ENCODE measurements around the gene KCNA3. TPM values are rescaled to one million over a fixed set of nuclear protein-coding genes. Genes with fewer than 3 reads are reported as not detected.

The KCNA3 gene
- 38.1 and 42.2 TPM in 2 replicates for total RNA-seq

- Mint-ChIP-seq H3K9me3 (peaks cover 4% of the 10 kb centered on the region), H3K27ac (peak within 1 kb of the TSS; percentile 92), H3K4me1 (ENCODE audit: low read depth) (peaks cover 67% of the 10 kb centered on the region), H3K27me3 (ENCODE audit: insufficient read depth) (no peaks in the 10 kb centered on the region), H3K4me3 (peak within 1 kb of the TSS; percentile 100), H3K36me3 (ENCODE audit: low read depth) (peaks cover 42% of the 10 kb centered on the region)
- DNase-seq (ENCODE audit: low spot score), result peak; percentile 68
- intact Hi-C loops (cut with micrococcal nuclease), result loop anchor here (5.0 kb wide), 3 partner anchors 53 to 468 kb away; partner anchors contain the start of genes CEPT1, DRAM2 and LRIF1
Measured at GRCh38 chr1:110674337-110675059, at the start of gene KCNA3. Gene KCNA3 (minus strand): TSS chr1:110674940. CDS start chr1:110674809, 131 bp downstream.

- no peak overlapping the region for H3K27ac Mint-ChIP-seq
- peaks cover 21% of the 10 kb centered on the region for H3K4me1 Mint-ChIP-seq (ENCODE audit: low read depth)
- no peaks in the 10 kb centered on the region for H3K27me3 Mint-ChIP-seq (ENCODE audit: insufficient read depth)
- H3K36me3 Mint-ChIP-seq (ENCODE audit: low read depth), result no peaks in the 10 kb centered on the region
- intact Hi-C loops (cut with micrococcal nuclease), result no loop called here
- H3K9me3 Mint-ChIP-seq, result peaks cover 4% of the 10 kb centered on the region
- no peak overlapping the region for H3K4me3 Mint-ChIP-seq
- no peak for DNase-seq (ENCODE audit: low spot score)
Measured at GRCh38 chr1:110722807-110723206, 48.1 kb upstream of the KCNA3 start.

- Mint-ChIP-seq H3K4me1 (ENCODE audit: low read depth) (no peaks in the 10 kb centered on the region), H3K27ac (no peak overlapping the region), H3K36me3 (ENCODE audit: low read depth) (no peaks in the 10 kb centered on the region), H3K27me3 (ENCODE audit: insufficient read depth) (peaks cover 2% of the 10 kb centered on the region), H3K9me3 (peaks cover 4% of the 10 kb centered on the region), H3K4me3 (no peak overlapping the region)
- intact Hi-C loops (cut with micrococcal nuclease), result no loop called here
- no peak for DNase-seq (ENCODE audit: low spot score)
Measured at GRCh38 chr1:110719908-110720307, 45.2 kb upstream of the KCNA3 start.

DNA sequence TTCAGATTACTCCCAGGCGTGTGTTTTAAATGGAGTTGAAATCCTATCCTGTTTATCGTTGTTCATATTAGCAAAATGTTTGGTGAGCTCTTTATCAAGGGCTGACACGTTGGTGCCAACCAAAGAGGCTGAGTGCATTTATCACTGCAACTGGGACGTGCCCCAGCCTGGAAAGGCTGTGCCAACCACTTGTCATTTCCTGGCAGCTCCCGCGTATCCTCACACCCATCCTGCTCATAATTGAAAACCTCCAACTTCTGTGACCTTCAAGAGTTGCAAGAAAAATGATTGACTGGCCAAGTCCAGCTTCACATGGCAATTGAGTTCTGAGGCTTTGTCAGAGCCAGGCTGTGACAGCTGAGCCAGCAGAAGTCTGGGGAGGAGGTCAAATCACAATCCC is 43.7 kb upstream of the KCNA3 start:
- DNase-seq (ENCODE audit: low spot score), result no peak
- Mint-ChIP-seq H3K4me1 (ENCODE audit: low read depth) (peaks cover 4% of the 10 kb centered on the region), H3K27ac (no peak overlapping the region), H3K9me3 (peaks cover 4% of the 10 kb centered on the region), H3K36me3 (ENCODE audit: low read depth) (no peaks in the 10 kb centered on the region), H3K4me3 (no peak overlapping the region), H3K27me3 (ENCODE audit: insufficient read depth) (peaks cover 2% of the 10 kb centered on the region)
- intact Hi-C loops (cut with micrococcal nuclease), result no loop called here

DNA sequence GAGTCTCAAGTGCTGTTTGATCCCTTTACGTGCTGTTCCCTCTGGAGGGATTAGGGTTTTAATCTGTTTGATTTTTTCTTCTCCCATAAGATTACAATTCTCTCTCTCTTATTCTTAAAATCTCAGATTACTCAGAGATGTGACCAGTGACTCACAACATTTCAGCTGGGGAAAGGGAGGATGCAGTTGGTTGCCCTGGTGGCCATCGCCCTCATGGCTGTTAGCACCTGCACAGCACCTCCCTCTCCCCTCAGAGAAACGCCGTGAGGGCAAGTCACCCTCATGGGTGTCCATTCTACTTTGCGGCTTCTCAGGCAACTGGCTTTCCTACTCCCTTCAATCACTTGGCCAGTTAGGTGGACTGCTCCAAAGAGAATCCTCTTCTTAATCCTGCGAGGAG is 42.4 kb upstream of the KCNA3 start:
- no peak for DNase-seq (ENCODE audit: low spot score)
- peaks cover 14% of the 10 kb centered on the region for H3K4me1 Mint-ChIP-seq (ENCODE audit: low read depth)
- peaks cover 4% of the 10 kb centered on the region for H3K9me3 Mint-ChIP-seq
- peaks cover 2% of the 10 kb centered on the region for H3K27me3 Mint-ChIP-seq (ENCODE audit: insufficient read depth)
- no peak overlapping the region for H3K4me3 Mint-ChIP-seq
- no peaks in the 10 kb centered on the region for H3K36me3 Mint-ChIP-seq (ENCODE audit: low read depth)
- intact Hi-C loops (cut with micrococcal nuclease), result no loop called here
- H3K27ac Mint-ChIP-seq, result no peak overlapping the region

DNA sequence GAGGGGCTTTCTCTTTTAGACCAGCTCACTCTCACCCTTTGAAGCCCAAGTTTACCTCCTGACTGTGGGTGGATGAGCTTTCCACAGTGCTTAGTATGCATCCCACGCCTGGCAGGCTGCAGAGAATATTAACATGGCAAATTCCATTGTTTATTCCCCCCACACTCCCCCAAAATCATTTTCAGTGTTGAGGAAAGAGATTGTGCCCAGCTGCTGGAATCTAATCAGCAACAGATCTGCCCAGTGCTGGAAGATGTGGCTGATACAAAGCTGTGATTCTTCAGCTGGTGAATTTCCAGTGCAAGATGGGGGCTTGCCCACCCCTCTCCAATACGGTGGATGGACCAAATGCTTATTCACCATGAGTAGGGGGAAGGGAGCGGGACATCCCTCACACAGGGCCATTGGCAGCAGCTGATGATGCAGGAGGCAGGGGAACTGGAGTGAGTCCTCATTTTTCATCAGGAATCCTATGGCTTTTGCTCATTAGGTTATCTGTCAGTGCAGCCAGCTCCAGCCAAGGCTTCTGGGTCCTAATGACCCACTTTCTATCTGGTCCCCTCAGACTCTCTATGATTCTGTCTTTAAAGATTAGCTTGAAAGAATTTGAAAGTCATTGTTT is 39.7 kb upstream of the KCNA3 start:
- Mint-ChIP-seq H3K4me3 (no peak overlapping the region), H3K27me3 (ENCODE audit: insufficient read depth) (peaks cover 2% of the 10 kb centered on the region), H3K27ac (no peak overlapping the region), H3K9me3 (peaks cover 3% of the 10 kb centered on the region), H3K4me1 (ENCODE audit: low read depth) (peaks cover 22% of the 10 kb centered on the region), H3K36me3 (ENCODE audit: low read depth) (peaks cover 2% of the 10 kb centered on the region)
- DNase-seq (ENCODE audit: low spot score), result no peak
- intact Hi-C loops (cut with micrococcal nuclease), result no loop called here

DNA sequence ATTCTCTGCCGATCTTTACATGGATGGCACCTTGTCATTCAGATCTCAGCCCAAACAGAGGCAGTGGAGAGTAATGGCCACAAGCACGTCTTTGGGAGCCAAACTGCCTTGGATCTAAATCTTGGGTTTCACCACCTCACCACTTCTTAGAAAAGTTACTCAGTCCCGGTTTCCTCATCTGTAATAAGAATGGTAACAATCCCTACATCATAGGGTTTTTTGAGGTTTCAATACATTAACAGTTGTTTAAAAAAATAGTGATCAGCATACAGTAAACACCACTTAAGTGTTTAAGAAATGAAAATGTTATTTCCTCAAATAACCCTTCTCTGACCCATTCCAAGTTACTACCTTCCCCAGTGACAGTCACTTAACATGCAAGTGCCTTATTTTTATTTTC is 38.5 kb upstream of the KCNA3 start:
- Mint-ChIP-seq H3K36me3 (ENCODE audit: low read depth) (peaks cover 2% of the 10 kb centered on the region), H3K4me3 (no peak overlapping the region), H3K27me3 (ENCODE audit: insufficient read depth) (peaks cover 2% of the 10 kb centered on the region), H3K4me1 (ENCODE audit: low read depth) (peaks cover 22% of the 10 kb centered on the region), H3K27ac (no peak overlapping the region), H3K9me3 (no peaks in the 10 kb centered on the region)
- intact Hi-C loops (cut with micrococcal nuclease), result no loop called here
- no peak for DNase-seq (ENCODE audit: low spot score)

GRCh38 chr1:110710314-110710713 is 35.6 kb upstream of the KCNA3 start:
- Mint-ChIP-seq H3K9me3 (no peaks in the 10 kb centered on the region), H3K36me3 (ENCODE audit: low read depth) (peaks cover 2% of the 10 kb centered on the region), H3K27ac (no peak overlapping the region), H3K4me1 (ENCODE audit: low read depth) (peaks cover 22% of the 10 kb centered on the region), H3K27me3 (ENCODE audit: insufficient read depth) (peaks cover 2% of the 10 kb centered on the region), H3K4me3 (no peak overlapping the region)
- intact Hi-C loops (cut with micrococcal nuclease), result no loop called here
- no peak for DNase-seq (ENCODE audit: low spot score)

DNA sequence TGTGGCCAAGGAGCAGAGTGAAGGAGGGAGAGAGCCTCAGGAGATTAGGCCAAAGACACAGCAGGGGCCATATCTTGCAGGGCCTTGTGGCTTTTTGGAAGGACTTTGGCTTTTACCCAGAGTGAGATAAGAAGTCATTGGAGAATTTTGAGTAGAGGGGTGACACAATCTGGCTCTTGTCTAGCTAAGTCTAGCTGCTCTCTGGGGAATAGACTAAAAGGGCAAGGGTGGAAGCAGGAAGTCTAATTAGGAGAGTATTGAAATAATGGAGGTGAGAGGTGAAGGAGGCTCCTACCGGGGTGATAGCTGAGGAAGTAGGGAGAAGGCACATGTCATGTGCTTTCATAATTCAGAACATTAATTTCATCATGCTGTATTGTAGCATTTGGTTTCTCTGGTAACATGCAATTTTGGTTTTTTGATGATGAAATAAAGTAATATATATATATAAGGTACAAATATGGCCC is 34.3 kb upstream of the KCNA3 start:
- no peak overlapping the region for H3K4me3 Mint-ChIP-seq
- H3K9me3 Mint-ChIP-seq, result no peaks in the 10 kb centered on the region
- H3K36me3 Mint-ChIP-seq (ENCODE audit: low read depth), result peaks cover 2% of the 10 kb centered on the region
- DNase-seq (ENCODE audit: low spot score), result no peak
- H3K4me1 Mint-ChIP-seq (ENCODE audit: low read depth), result peaks cover 22% of the 10 kb centered on the region
- peaks cover 2% of the 10 kb centered on the region for H3K27me3 Mint-ChIP-seq (ENCODE audit: insufficient read depth)
- no peak overlapping the region for H3K27ac Mint-ChIP-seq
- intact Hi-C loops (cut with micrococcal nuclease), result no loop called here

DNA sequence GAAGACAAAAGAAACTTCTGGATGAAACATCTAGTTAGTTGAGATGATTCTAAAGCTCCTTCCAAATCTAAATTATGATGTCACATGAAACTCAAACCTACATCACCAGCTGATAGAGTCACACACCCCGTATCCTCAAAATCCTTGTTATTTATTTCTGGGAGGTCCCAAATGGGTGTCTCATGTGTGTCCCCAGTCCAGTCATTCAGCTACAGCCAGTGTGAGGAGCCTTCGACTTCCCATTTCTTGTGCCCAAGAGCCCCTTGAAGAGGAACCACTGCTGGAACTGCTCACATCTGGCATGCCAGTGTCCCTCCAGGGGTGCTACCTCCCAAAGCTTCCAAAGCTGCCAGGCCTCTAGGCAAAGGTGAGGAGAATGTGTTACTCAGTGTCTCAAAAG is 32.5 kb upstream of the KCNA3 start:
- no peak overlapping the region for H3K27ac Mint-ChIP-seq
- no peaks in the 10 kb centered on the region for H3K9me3 Mint-ChIP-seq
- H3K4me1 Mint-ChIP-seq (ENCODE audit: low read depth), result peaks cover 8% of the 10 kb centered on the region
- H3K4me3 Mint-ChIP-seq, result no peak overlapping the region
- intact Hi-C loops (cut with micrococcal nuclease), result no loop called here
- peaks cover 2% of the 10 kb centered on the region for H3K36me3 Mint-ChIP-seq (ENCODE audit: low read depth)
- no peak for DNase-seq (ENCODE audit: low spot score)
- H3K27me3 Mint-ChIP-seq (ENCODE audit: insufficient read depth), result peaks cover 2% of the 10 kb centered on the region

DNA sequence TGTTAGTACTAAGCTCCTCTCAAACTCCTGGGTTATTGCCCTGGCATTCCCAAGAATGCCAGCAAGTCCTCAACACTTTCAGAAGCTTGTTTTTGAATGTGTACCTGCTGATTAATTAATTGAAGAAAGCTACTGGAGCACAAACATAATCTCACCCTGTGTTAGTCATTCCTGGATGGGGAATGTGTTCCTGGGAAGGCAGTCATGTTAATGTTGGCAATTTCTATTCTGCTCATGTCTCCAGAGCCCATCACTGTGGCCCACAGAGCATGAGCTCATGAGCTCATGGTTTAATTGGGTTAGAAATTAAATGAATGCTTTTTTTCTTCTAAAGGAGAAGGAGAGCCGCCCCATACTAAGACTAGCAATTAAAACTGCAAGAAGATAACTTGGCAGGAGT is 31.9 kb upstream of the KCNA3 start:
- H3K27ac Mint-ChIP-seq, result no peak overlapping the region
- H3K9me3 Mint-ChIP-seq, result no peaks in the 10 kb centered on the region
- H3K4me1 Mint-ChIP-seq (ENCODE audit: low read depth), result peaks cover 5% of the 10 kb centered on the region

DNA sequence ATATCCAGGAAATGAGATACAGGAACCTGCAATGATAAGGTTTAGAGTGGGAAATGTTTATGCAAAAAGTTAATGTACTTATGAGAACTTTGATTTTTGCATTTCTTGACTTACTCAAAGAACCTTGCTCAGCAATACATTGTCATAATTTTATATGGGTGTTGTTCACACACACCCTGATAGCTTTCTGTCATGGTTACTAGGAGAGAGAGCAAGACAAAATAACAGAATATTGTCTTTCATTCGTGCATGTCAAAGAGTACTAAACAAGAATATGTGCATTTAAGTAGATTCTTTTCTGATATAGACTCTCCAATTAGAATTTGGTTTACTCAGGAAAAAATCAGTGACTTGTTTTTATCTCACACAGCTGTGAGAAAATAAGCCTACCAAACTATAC is 27.5 kb upstream of the KCNA3 start:
- H3K27me3 Mint-ChIP-seq (ENCODE audit: insufficient read depth), result peaks cover 2% of the 10 kb centered on the region
- DNase-seq (ENCODE audit: low spot score), result no peak
- intact Hi-C loops (cut with micrococcal nuclease), result no loop called here
- no peak overlapping the region for H3K27ac Mint-ChIP-seq
- H3K4me1 Mint-ChIP-seq (ENCODE audit: low read depth), result peaks cover 5% of the 10 kb centered on the region
- H3K4me3 Mint-ChIP-seq, result no peak overlapping the region
- H3K9me3 Mint-ChIP-seq, result peaks cover 4% of the 10 kb centered on the region
- no peaks in the 10 kb centered on the region for H3K36me3 Mint-ChIP-seq (ENCODE audit: low read depth)

More for the DNA sequence above, 31.9 kb upstream of the KCNA3 start:
- intact Hi-C loops (cut with micrococcal nuclease), result no loop called here
- DNase-seq (ENCODE audit: low spot score), result no peak
- H3K27me3 Mint-ChIP-seq (ENCODE audit: insufficient read depth), result peaks cover 2% of the 10 kb centered on the region
- H3K36me3 Mint-ChIP-seq (ENCODE audit: low read depth), result peaks cover 2% of the 10 kb centered on the region
- no peak overlapping the region for H3K4me3 Mint-ChIP-seq

DNA sequence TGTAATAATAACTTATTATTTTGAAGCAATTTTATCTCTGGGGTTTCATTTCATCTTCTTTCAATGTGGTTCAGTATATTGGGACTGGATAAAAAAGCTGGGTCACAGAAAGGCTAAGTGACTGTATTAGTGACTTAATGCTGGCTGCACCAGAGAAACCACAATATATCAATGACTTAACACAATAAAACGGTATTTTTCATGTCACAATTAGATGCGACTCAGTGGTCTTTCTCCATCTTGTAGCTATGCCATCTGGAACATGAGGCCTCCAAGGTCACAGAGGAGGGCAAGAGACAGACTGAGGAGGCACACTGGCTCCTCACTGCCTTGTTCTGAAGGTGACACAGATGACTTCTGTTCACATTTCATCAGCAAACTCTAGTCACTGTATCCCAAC is 26.0 kb upstream of the KCNA3 start:
- Mint-ChIP-seq H3K4me1 (ENCODE audit: low read depth) (peaks cover 5% of the 10 kb centered on the region), H3K9me3 (peaks cover 4% of the 10 kb centered on the region), H3K27me3 (ENCODE audit: insufficient read depth) (peaks cover under 1% of the 10 kb centered on the region), H3K27ac (no peak overlapping the region), H3K36me3 (ENCODE audit: low read depth) (no peaks in the 10 kb centered on the region), H3K4me3 (no peak overlapping the region)
- intact Hi-C loops (cut with micrococcal nuclease), result no loop called here
- DNase-seq (ENCODE audit: low spot score), result no peak

Data from activated T-helper 1 cell treated with anti-CD3 and anti-CD28 coated beads, Interleukin-12 subunit alpha, Interleukin-12 subunit beta, Interleukin-2, Interleukin-4 antibody, amounts not matched to agents 30 ng/mL and 10 ng/mL and 1 ng/mL, durations not matched to agents 14 hours and 24 hours and 36 hours (primary cell).